Liver (tissue), 9 donors: ENCODE data around the gene EFNB3. TPM values are rescaled to one million over a fixed set of nuclear protein-coding genes. Genes with fewer than 3 reads are reported as not detected.

ENCODE experiments used
- DNase-seq: peaks from one replicate; pipeline ENCODE4 v3.0.0-alpha.2; 2017; ENCODE audit warnings: low spot score
- H3K27ac ChIP-seq, 2 donors: one replicate each; pipeline ENCODE4 v1.7.0; 2013; ENCODE audit warnings: inconsistent platforms in 2 of 2, low read length in 2 of 2, control low read depth in 1 of 2, low read depth in 1 of 2, mild to moderate bottlenecking in 1 of 2
- H3K27me3 ChIP-seq, 4 donors: one replicate each; pipeline versions ENCODE4 v1.6.1 to v1.7.0; 2013; ENCODE audit warnings: low read length in 3 of 4, inconsistent platforms in 1 of 4, mild to moderate bottlenecking in 1 of 4, moderate library complexity in 1 of 4; ENCODE audit not compliant: control insufficient read depth in 4 of 4, insufficient read depth in 4 of 4
- H3K36me3 ChIP-seq, 4 donors: one replicate each; pipeline versions ENCODE4 v1.6.1 to v1.7.0; 2013; ENCODE audit warnings: low read length in 3 of 4, mild to moderate bottlenecking in 3 of 4, low read depth in 1 of 4, moderate library complexity in 1 of 4; ENCODE audit not compliant: control insufficient read depth in 4 of 4, insufficient read depth in 3 of 4
- H3K4me1 ChIP-seq, 4 donors: one replicate each; pipeline versions ENCODE4 v1.6.1 to v1.7.0; 2013; ENCODE audit warnings: low read length in 3 of 4, mild to moderate bottlenecking in 3 of 4, moderate library complexity in 1 of 4; ENCODE audit not compliant: control insufficient read depth in 4 of 4, insufficient read depth in 4 of 4
- H3K4me3 ChIP-seq, 3 donors: one replicate each; pipeline versions ENCODE4 v1.6.1 to v1.7.0; 2013; ENCODE audit warnings: low read length in 3 of 3, control low read depth in 1 of 3, low read depth in 1 of 3, mild to moderate bottlenecking in 1 of 3
- H3K9ac ChIP-seq, 2 donors: one replicate each; pipeline ENCODE4 v1.7.0; 2013; ENCODE audit warnings: low read length in 2 of 2, mild to moderate bottlenecking in 2 of 2, moderate library complexity in 2 of 2, control low read depth in 1 of 2, low read depth in 1 of 2
- H3K9me3 ChIP-seq, 4 donors: one replicate each; pipeline versions ENCODE4 v1.6.1 to v1.7.0; 2013; ENCODE audit warnings: low read length in 3 of 4; ENCODE audit not compliant: control insufficient read depth in 4 of 4
- ATF3 ChIP-seq: IDR thresholded peaks from 2 replicates; pipeline ENCODE4 v1.6.1; 2016; ENCODE audit warnings: antibody characterized with exemption
- EGR1 ChIP-seq, 2 donors: IDR thresholded peaks; 2 replicates each; pipeline ENCODE4 v1.6.1; 2016 to 2018; ENCODE audit warnings: antibody characterized with exemption in 2 of 2, low read depth in 2 of 2
- GABPA ChIP-seq, 2 donors: IDR thresholded peaks in 1 of 2; conservative IDR thresholded peaks in 1 of 2; 2 replicates each; pipeline ENCODE4 v1.6.1; 2016; ENCODE audit warnings: antibody characterized with exemption in 2 of 2, mild to moderate bottlenecking in 1 of 2, moderate library complexity in 1 of 2
- HNF4A ChIP-seq, 2 donors: conservative IDR thresholded peaks; 2 replicates each; pipeline ENCODE4 v1.6.1; 2016; ENCODE audit warnings: antibody characterized with exemption in 2 of 2, mild to moderate bottlenecking in 2 of 2
- HNF4G ChIP-seq: IDR thresholded peaks from 2 replicates; pipeline ENCODE4 v1.6.1; 2016; ENCODE audit warnings: antibody characterized with exemption
- JUND ChIP-seq, 2 donors: IDR thresholded peaks; 2 replicates each; pipeline ENCODE4 v1.6.1; 2016; ENCODE audit warnings: antibody characterized with exemption in 2 of 2
- MAX ChIP-seq: IDR thresholded peaks from 2 replicates; pipeline ENCODE4 v1.6.1; 2016; ENCODE audit warnings: antibody characterized with exemption
- NR2F2 ChIP-seq: IDR thresholded peaks from 2 replicates; pipeline ENCODE4 v1.6.1; 2016; ENCODE audit warnings: antibody characterized with exemption
- RAD21 ChIP-seq, 2 donors: IDR thresholded peaks; 2 replicates each; pipeline ENCODE4 v1.6.1; 2016; ENCODE audit warnings: antibody characterized with exemption in 2 of 2, mild to moderate bottlenecking in 2 of 2
- RXRA ChIP-seq, 2 donors: IDR thresholded peaks; 2 replicates each; pipeline ENCODE4 v1.6.1; 2017 to 2018; ENCODE audit warnings: antibody characterized with exemption in 2 of 2, mild to moderate bottlenecking in 1 of 2
- SP1 ChIP-seq: IDR thresholded peaks from 2 replicates; pipeline ENCODE4 v1.6.1; 2018; ENCODE audit warnings: antibody characterized with exemption, mild to moderate bottlenecking
- YY1 ChIP-seq: IDR thresholded peaks from 2 replicates; pipeline ENCODE4 v1.6.1; 2016; ENCODE audit warnings: antibody characterized with exemption, mild to moderate bottlenecking
- WGBS: extraction: QIAGEN DNeasy Blood & Tissue Kit; methylation state at CpG from one replicate; pipeline ENCODE4 v1.1.7; 2013; 5-methylcytosine and 5-hydroxymethylcytosine counted together
- polyA plus RNA-seq, 2 donors: library from polyadenylated mRNA; stranded (reverse) in 1 of 2; unstranded in 1 of 2; fragments of 200-250 nt in 1 of 2; fragments of >200 nt in 1 of 2; fragmentation: Nextera tagmentation in 1 of 2; extraction: Ambion mirVana in 1 of 2; gene quantifications; one replicate each; pipeline versions ENCODE4 v1.2.1 to v1.2.3, GENCODE V29; 2013 to 2015
- total RNA-seq, 2 donors: library from RNA; depleted of rRNA; stranded (reverse); fragments of >200 nt; gene quantifications; one replicate each; pipeline ENCODE4 v1.2.3, GENCODE V29; 2014
- TF ChIP-seq, protein P1 (sequence below): fragments of 150-350 bp; IDR thresholded peaks from 2 replicates; pipeline ENCODE4 v1.5.1; 2017; ENCODE audit warnings: improper control_type of control experiment, low read depth, low read length; ENCODE audit not compliant: missing input control
- TF ChIP-seq, protein P2 (sequence below): IDR thresholded peaks from 2 replicates; pipeline ENCODE4 v1.6.1; 2016; ENCODE audit warnings: antibody characterized with exemption
- donor health status: healthy.
- donor health status: healthy.
- donor health status: healthy.
- donor health status: healthy.
- donor health status: healthy.

EFNB3 gene
- total and polyA plus RNA-seq, 4 donors: 0.19 to 0.80 (median 0.41) TPM

DNA sequence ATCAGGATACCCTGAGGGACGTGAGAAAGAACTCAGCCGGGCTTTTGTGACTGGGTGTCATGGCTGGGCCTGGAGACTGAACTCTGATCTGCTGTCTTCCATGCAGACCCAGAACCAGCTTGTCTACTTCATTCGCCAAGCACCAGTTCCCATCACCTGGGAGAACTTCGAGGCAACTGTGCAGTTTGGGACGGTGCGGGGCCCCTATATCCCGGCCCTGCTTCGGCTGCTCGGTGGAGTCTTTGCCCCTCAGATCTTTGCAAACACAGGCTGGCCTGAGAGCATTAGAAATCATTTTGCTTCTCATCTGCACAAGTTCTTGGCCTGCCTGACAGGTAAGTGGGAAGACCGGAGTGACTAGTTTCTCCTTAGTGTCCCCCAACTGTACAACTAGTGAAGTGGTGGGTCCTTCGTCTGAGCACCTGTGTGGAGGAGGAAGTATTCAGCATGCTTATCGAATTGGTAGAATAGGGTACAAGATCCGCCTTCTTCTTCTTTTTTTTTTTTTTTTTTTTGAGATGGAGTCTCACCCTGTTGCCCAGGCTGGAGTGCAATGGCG lies 28.1 kb downstream of the EFNB3 start:
- Histone ChIP-seq H3K9me3 (no peaks in the 10 kb centered on the region), H3K27me3 (no peaks in the 10 kb centered on the region), H3K9ac (no peak overlapping the region), H3K27ac (no peak overlapping the region), H3K36me3 (no peaks in the 10 kb centered on the region), H3K4me1 (no peaks in the 10 kb centered on the region), H3K4me3 (no peak overlapping the region)
- WGBS: 89% methylated on average over 14 of the region's 14 CpGs
- TF ChIP-seq, protein P1, sequence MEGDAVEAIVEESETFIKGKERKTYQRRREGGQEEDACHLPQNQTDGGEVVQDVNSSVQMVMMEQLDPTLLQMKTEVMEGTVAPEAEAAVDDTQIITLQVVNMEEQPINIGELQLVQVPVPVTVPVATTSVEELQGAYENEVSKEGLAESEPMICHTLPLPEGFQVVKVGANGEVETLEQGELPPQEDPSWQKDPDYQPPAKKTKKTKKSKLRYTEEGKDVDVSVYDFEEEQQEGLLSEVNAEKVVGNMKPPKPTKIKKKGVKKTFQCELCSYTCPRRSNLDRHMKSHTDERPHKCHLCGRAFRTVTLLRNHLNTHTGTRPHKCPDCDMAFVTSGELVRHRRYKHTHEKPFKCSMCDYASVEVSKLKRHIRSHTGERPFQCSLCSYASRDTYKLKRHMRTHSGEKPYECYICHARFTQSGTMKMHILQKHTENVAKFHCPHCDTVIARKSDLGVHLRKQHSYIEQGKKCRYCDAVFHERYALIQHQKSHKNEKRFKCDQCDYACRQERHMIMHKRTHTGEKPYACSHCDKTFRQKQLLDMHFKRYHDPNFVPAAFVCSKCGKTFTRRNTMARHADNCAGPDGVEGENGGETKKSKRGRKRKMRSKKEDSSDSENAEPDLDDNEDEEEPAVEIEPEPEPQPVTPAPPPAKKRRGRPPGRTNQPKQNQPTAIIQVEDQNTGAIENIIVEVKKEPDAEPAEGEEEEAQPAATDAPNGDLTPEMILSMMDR: no peak
- TF ChIP-seq JUND (IDR thresholded peaks at IDR 0.05) (no peak), NR2F2 (no peak), SP1 (no peak), ATF3 (no peak), MAX (no peak), YY1 (no peak)
- TF ChIP-seq, protein P2, sequence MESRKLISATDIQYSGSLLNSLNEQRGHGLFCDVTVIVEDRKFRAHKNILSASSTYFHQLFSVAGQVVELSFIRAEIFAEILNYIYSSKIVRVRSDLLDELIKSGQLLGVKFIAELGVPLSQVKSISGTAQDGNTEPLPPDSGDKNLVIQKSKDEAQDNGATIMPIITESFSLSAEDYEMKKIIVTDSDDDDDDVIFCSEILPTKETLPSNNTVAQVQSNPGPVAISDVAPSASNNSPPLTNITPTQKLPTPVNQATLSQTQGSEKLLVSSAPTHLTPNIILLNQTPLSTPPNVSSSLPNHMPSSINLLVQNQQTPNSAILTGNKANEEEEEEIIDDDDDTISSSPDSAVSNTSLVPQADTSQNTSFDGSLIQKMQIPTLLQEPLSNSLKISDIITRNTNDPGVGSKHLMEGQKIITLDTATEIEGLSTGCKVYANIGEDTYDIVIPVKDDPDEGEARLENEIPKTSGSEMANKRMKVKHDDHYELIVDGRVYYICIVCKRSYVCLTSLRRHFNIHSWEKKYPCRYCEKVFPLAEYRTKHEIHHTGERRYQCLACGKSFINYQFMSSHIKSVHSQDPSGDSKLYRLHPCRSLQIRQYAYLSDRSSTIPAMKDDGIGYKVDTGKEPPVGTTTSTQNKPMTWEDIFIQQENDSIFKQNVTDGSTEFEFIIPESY: no peak
- DNase-seq: no peak

DNA sequence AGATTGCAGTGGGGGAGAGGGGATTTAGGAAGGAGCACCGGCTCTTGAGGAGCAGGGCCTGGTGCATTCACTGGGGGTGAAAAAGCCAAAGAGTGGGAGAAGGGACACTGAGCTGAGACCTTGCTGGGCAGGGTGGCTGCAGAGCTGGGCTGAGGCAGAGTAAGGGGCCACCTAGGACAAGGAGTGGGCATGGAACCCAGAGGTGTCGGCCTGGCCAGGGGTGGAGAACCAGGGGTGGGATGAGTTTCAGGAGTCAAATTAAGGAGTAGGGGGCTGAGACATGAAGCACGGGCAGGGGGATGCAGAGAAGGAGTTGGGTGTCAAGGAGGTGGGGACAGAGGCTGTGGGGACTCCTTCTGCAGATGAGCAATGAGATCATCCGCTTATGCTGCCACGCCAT lies 32.6 kb downstream of the EFNB3 start:
- WGBS: 86% methylated on average over 5 of the region's 5 CpGs
- no peak for TF ChIP-seq GABPA (IDR thresholded peaks at IDR 0.05 in 1 of 2, conservative IDR thresholded peaks at IDR 0.05 in 1 of 2)
- Histone ChIP-seq H3K9ac (no peak overlapping the region), H3K27ac (no peak overlapping the region), H3K9me3 (no peaks in the 10 kb centered on the region), H3K4me1 (no peaks in the 10 kb centered on the region), H3K36me3 (no peaks in the 10 kb centered on the region), H3K27me3 (no peaks in the 10 kb centered on the region), H3K4me3 (no peak overlapping the region)
- no peak for DNase-seq

- 69% methylated on average over 14 of the region's 14 CpGs for WGBS
- Histone ChIP-seq H3K36me3 (no peaks in the 10 kb centered on the region), H3K27me3 (no peaks in the 10 kb centered on the region), H3K4me3 (no peak overlapping the region), H3K27ac (no peak overlapping the region), H3K4me1 (no peaks in the 10 kb centered on the region), H3K9me3 (no peaks in the 10 kb centered on the region), H3K9ac (no peak overlapping the region)
- DNase-seq: no peak
- TF ChIP-seq, protein P2: no peak
- TF ChIP-seq NR2F2: no peak
- TF ChIP-seq RXRA (IDR thresholded peaks at IDR 0.05): no peak
- no peak for TF ChIP-seq EGR1 (IDR thresholded peaks at IDR 0.05; ENCODE audit: low read depth in 2 of 2)
- TF ChIP-seq ATF3: no peak
- no peak for TF ChIP-seq HNF4G
- no peak for TF ChIP-seq YY1
- no peak for TF ChIP-seq RAD21 (IDR thresholded peaks at IDR 0.05)
- TF ChIP-seq HNF4A (conservative IDR thresholded peaks at IDR 0.05): no peak
- no peak for TF ChIP-seq MAX
- TF ChIP-seq, protein P1: no peak
Measured at GRCh38 chr17:7739746-7740145, 34.7 kb downstream of the EFNB3 start.
